ENCODE data around the gene RTP2. TPM values are rescaled to one million over a fixed set of nuclear protein-coding genes. Genes with fewer than 3 reads are reported as not detected.
A peak's percentile ranks its signal among the peaks of the same experiment; 100 is the strongest.
"Not testable (repeated sequence)": the region's sequence is repeated elsewhere in the genome, so short reads cannot be mapped to it uniquely, and the experiment has no call there.

Gene RTP2
- total RNA-seq, 1 experiment from 2014 or later = not detected

DNA sequence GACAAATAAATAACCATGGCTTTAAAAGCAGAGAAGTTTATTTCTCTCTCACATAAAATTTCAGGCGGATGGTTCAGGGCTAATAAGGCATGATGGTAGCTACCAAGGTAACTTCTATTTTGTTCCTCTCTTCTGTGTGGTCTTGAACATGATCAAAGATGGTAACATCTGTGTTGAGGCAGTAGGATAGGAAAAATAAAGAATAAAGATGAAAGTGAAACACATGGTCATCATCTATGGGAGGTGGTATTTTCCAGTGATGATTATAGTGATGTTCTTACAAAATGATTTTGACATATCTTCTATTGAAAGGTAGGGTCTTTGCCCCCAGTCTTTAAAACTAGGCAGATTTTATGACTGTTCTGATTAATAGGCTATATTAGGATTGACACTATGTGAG is 17.9 kb downstream of the RTP2 start:
- H3K79me2 ChIP-seq (ENCODE audit: low read length) = no peaks in the 10 kb centered on the region
- no peaks in the 10 kb centered on the region; the same call in 1 of the 2 replicates for H3K27me3 ChIP-seq (ENCODE audit: low read length)
- no peak overlapping the region for H2AFZ ChIP-seq (ENCODE audit: low read length)
- no peak overlapping the region for H3K4me2 ChIP-seq (ENCODE audit: low read depth, low read length, poor library complexity, severe bottlenecking)
- H4K20me1 ChIP-seq (ENCODE audit: insufficient read depth, low read depth, low read length) = no peaks in the 10 kb centered on the region
- no peak overlapping the region for H3K9ac ChIP-seq (ENCODE audit: low read length)
- no peaks in the 10 kb centered on the region for H3K36me3 ChIP-seq (ENCODE audit: insufficient read depth, low read length)
- no peak for DNase-seq
- H3K9me3 ChIP-seq (ENCODE audit: low read length) = no peaks in the 10 kb centered on the region
- H3K4me3 ChIP-seq (ENCODE audit: low read length) = no peak overlapping the region
- peaks cover under 1% of the 10 kb centered on the region for H3K4me1 ChIP-seq (ENCODE audit: low read length)
- H3K27ac ChIP-seq (ENCODE audit: low read length) = no peak overlapping the region
- no peaks in the 10 kb centered on the region for H3K9me2 ChIP-seq (replicated peaks; ENCODE audit: insufficient read depth, low read length)

DNA sequence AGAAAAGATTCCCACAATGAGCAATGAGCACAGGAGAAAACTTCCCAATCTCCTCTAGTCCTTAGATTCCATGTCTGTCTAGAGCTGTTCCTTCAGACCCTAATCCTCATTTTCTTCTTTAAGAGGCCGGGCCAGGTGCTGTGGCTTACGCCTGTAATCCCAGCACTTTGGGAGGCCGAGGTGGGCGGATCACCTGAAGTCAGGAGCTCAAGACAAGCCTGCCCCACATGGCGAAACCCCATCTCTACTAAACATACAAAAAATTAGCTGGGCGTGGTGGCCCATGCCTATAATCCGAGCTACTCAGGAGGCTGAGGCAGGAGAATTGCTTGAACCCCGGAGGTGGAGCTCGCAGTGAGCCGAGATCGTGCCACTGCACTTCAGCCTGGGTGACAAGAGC is 20.6 kb downstream of the RTP2 start:
- not testable (repeated sequence) for H3K4me2 ChIP-seq (ENCODE audit: low read depth, low read length, poor library complexity, severe bottlenecking); H3K4me1 ChIP-seq (ENCODE audit: low read length); H3K27ac ChIP-seq (ENCODE audit: low read length); H3K79me2 ChIP-seq (ENCODE audit: low read length); H4K20me1 ChIP-seq (ENCODE audit: insufficient read depth, low read depth, low read length); H3K9me2 ChIP-seq (replicated peaks; ENCODE audit: insufficient read depth, low read length); H2AFZ ChIP-seq (ENCODE audit: low read length); H3K9ac ChIP-seq (ENCODE audit: low read length); H3K4me3 ChIP-seq (ENCODE audit: low read length); H3K9me3 ChIP-seq (ENCODE audit: low read length); H3K27me3 ChIP-seq (ENCODE audit: low read length); DNase-seq; H3K36me3 ChIP-seq (ENCODE audit: insufficient read depth, low read length)

DNA sequence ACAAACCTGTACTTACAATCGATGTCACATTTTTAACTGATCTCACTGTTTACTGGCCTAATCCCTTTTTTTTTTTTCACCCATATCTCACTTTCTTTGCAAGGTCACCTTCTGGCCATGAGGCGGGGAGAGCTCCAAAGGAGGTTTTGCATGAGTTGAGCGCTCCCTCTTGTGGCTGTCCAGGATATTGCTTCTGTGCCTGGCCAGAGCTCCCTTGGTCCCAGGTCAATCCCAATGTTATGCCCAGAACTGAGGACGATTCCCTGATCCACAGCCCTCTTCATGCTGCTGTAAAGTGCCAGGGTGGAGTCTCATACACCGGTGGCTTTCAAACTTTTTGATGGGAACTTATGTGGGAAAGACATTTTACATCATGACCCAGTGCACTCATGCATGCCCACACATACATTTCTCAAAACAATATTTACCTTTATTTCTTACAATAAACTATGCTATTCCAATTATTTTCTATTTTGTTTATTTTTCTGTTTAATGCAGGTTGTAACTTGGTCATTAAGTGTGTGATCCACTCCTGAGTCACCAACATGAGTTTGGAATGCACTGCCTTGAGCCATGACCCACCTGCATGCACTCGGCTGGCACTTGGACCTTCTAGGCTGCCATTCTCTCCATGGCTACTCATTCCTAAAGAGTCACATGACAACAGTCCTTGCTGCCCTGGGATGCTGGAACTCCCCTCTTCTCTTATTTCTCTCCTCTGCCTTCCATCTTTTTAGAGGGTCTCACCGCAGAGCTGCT is 22.5 kb downstream of the RTP2 start:
- Histone ChIP-seq H3K4me2 (ENCODE audit: low read depth, low read length, poor library complexity, severe bottlenecking) (peak overlapping the region; percentile 20), H2AFZ (ENCODE audit: low read length) (no peak overlapping the region), H3K79me2 (ENCODE audit: low read length) (no peaks in the 10 kb centered on the region), H3K36me3 (ENCODE audit: insufficient read depth, low read length) (no peaks in the 10 kb centered on the region), H3K4me1 (ENCODE audit: low read length) (peaks cover 4% of the 10 kb centered on the region), H3K9me3 (ENCODE audit: low read length) (no peaks in the 10 kb centered on the region), H3K9ac (ENCODE audit: low read length) (no peak overlapping the region), H3K27me3 (ENCODE audit: low read length) (no peaks in the 10 kb centered on the region; the same call in 1 of the 2 replicates), H4K20me1 (ENCODE audit: insufficient read depth, low read depth, low read length) (no peaks in the 10 kb centered on the region), H3K4me3 (ENCODE audit: low read length) (no peak overlapping the region), H3K9me2 (replicated peaks; ENCODE audit: insufficient read depth, low read length) (no peaks in the 10 kb centered on the region), H3K27ac (ENCODE audit: low read length) (no peak overlapping the region)
- peak; percentile 92 for DNase-seq

DNA sequence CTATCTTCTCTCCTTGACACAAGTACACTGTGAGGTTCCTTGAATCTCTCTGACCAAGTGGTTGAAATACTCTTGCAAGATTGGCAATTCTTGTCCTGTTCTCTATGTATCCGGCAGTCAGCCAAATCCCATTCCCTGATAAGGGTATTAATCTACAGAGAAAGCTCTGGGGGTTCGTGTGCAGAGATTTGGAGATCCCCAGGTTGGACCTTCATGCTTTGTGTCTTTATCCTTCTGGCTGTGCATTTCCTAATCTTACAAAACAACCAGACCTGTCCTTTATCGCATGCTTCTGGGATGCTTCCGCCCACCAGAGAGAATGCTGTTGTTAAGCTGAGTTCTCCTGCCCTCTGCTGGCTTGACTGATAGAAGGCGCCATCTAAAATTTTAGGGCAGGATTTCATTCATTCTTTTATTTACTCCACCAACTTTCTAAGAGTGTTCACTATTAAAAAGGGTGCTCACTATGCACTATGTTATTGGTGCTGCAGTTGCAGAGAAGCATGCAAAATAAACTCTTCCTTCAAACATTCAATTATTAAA is 23.6 kb downstream of the RTP2 start:
- Histone ChIP-seq H3K9me2 (replicated peaks; ENCODE audit: insufficient read depth, low read length) (no peaks in the 10 kb centered on the region), H3K4me2 (ENCODE audit: low read depth, low read length, poor library complexity, severe bottlenecking) (no peak overlapping the region), H3K79me2 (ENCODE audit: low read length) (no peaks in the 10 kb centered on the region), H3K27ac (ENCODE audit: low read length) (no peak overlapping the region), H3K9me3 (ENCODE audit: low read length) (no peaks in the 10 kb centered on the region), H2AFZ (ENCODE audit: low read length) (no peak overlapping the region), H3K9ac (ENCODE audit: low read length) (no peak overlapping the region), H3K27me3 (ENCODE audit: low read length) (no peaks in the 10 kb centered on the region; the same call in 1 of the 2 replicates), H4K20me1 (ENCODE audit: insufficient read depth, low read depth, low read length) (no peaks in the 10 kb centered on the region), H3K36me3 (ENCODE audit: insufficient read depth, low read length) (no peaks in the 10 kb centered on the region), H3K4me1 (ENCODE audit: low read length) (peaks cover 11% of the 10 kb centered on the region), H3K4me3 (ENCODE audit: low read length) (no peak overlapping the region)
- DNase-seq = peak; percentile 87

DNA sequence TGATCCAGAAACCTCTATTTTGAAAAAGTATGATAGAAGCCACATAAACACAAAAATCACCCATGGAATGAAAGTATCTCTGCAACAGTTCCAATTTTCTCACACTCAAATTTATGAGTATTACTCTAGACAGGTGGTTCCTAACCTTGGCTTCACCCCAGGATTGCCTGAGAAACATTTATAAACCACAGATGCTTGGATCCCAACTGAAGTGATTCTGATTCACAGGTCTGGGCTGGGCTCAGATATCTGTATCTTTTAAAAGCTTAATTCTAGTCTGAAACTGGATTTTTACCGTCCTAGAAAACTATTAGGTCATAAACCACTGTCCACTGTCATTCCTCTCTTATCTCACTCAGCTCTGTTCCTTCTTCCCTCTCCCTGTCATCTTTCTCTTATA is 24.8 kb downstream of the RTP2 start:
- no peaks in the 10 kb centered on the region for H3K36me3 ChIP-seq (ENCODE audit: insufficient read depth, low read length)
- no peak for DNase-seq
- no peaks in the 10 kb centered on the region for H4K20me1 ChIP-seq (ENCODE audit: insufficient read depth, low read depth, low read length)
- H3K79me2 ChIP-seq (ENCODE audit: low read length) = no peaks in the 10 kb centered on the region
- H3K4me3 ChIP-seq (ENCODE audit: low read length) = no peak overlapping the region
- no peaks in the 10 kb centered on the region for H3K9me2 ChIP-seq (replicated peaks; ENCODE audit: insufficient read depth, low read length)
- H2AFZ ChIP-seq (ENCODE audit: low read length) = no peak overlapping the region
- no peaks in the 10 kb centered on the region; the same call in 1 of the 2 replicates for H3K27me3 ChIP-seq (ENCODE audit: low read length)
- H3K27ac ChIP-seq (ENCODE audit: low read length) = no peak overlapping the region
- H3K4me2 ChIP-seq (ENCODE audit: low read depth, low read length, poor library complexity, severe bottlenecking) = no peak overlapping the region
- H3K9me3 ChIP-seq (ENCODE audit: low read length) = no peaks in the 10 kb centered on the region
- peaks cover 15% of the 10 kb centered on the region for H3K4me1 ChIP-seq (ENCODE audit: low read length)
- no peak overlapping the region for H3K9ac ChIP-seq (ENCODE audit: low read length)

DNA sequence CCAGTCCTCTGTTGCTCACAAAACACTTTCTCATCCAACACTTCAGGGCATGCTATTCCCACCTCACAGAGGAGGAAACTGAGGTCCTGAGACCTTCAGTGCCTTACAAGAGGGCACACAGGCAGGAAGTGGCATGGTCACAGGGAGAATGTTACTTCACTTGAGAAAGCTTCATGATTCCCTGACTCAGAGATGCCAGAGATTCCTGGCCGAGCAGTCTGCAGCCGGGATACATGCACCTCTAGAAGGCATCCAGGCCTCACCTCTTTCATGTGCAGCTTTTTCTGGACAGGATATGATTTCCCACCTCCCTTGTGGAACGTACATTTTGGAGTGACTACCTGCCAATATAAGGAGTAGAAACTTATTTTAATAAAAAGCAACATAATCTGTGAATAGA is 29.3 kb downstream of the RTP2 start:
- H3K79me2 ChIP-seq (ENCODE audit: low read length) = no peaks in the 10 kb centered on the region

DNA sequence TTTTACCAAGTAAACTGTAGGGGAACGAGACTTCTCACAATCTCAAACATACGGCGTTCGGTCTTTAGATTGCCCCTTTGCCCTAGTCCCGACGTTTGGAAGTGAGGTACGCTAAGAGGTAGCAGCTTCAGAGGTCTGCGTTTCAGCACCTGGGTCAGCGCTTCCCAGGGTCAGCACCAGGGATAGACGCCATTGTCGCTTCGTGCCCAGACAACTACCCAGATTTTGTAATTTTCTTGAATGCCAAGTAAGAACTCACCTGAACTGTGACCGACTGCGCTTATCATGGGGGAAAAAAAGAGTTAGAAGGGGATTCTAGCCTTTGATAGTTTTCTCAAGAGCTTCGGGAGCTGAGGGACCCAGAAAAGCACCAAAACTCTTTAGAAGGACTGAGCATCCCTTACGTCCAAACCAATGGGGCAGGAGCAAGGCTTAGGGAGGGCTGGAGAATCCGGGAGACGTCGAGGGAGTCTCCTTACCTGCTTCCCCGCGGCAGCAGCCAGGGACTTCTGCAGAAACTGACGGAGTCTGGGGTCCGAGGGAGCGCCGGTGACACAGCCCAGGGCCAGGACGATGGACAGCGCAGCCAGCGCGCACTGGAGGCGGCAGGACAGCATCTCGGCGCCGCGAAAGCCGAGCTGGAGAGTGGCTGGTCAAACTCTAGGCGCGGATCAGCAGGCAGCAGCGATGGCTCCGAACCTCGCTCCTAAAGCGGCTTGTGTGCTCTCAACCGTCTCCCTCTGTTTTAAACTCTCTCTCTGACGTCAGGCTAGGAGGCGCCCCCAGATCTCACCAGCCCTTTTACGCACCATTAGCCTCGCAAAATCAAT is 32.5 kb downstream of the RTP2 start, which contains the start of gene SST:
SST (minus strand) TSS at position 720 of the 830 bp plus-strand sequence; CDS start at position 617, 103 bp downstream.
- no peaks in the 10 kb centered on the region for H3K27me3 ChIP-seq (ENCODE audit: low read length)
- no peak within 1 kb of the TSS for H3K9ac ChIP-seq (ENCODE audit: low read length)
- no peaks in the 10 kb centered on the region for H3K9me3 ChIP-seq (ENCODE audit: low read length)
- DNase-seq = peak; percentile 54
- H3K79me2 ChIP-seq (ENCODE audit: low read length) = no peaks in the 10 kb centered on the region
- no peak within 1 kb of the TSS for H3K4me3 ChIP-seq (ENCODE audit: low read length)
- no peaks in the 10 kb centered on the region for H3K36me3 ChIP-seq (ENCODE audit: insufficient read depth, low read length)
- no peaks in the 10 kb centered on the region for H4K20me1 ChIP-seq (ENCODE audit: insufficient read depth, low read depth, low read length)
- H3K4me2 ChIP-seq (ENCODE audit: low read depth, low read length, poor library complexity, severe bottlenecking) = no peak within 1 kb of the TSS
- H3K9me2 ChIP-seq (replicated peaks; ENCODE audit: insufficient read depth, low read length) = no peaks in the 10 kb centered on the region
- H3K27ac ChIP-seq (ENCODE audit: low read length) = no peak within 1 kb of the TSS
- H3K4me1 ChIP-seq (ENCODE audit: low read length) = peaks cover 11% of the 10 kb centered on the region
- H2AFZ ChIP-seq (ENCODE audit: low read length) = no peak within 1 kb of the TSS

More for the DNA sequence above, 29.3 kb downstream of the RTP2 start:
- DNase-seq = no peak
- Histone ChIP-seq H4K20me1 (ENCODE audit: insufficient read depth, low read depth, low read length) (no peaks in the 10 kb centered on the region), H3K4me3 (ENCODE audit: low read length) (no peak overlapping the region), H2AFZ (ENCODE audit: low read length) (no peak overlapping the region), H3K36me3 (ENCODE audit: insufficient read depth, low read length) (no peaks in the 10 kb centered on the region), H3K4me2 (ENCODE audit: low read depth, low read length, poor library complexity, severe bottlenecking) (no peak overlapping the region), H3K9me2 (replicated peaks; ENCODE audit: insufficient read depth, low read length) (no peaks in the 10 kb centered on the region), H3K4me1 (ENCODE audit: low read length) (peaks cover 11% of the 10 kb centered on the region), H3K9ac (ENCODE audit: low read length) (no peak overlapping the region), H3K27me3 (ENCODE audit: low read length) (no peaks in the 10 kb centered on the region), H3K9me3 (ENCODE audit: low read length) (no peaks in the 10 kb centered on the region), H3K27ac (ENCODE audit: low read length) (no peak overlapping the region)

DNA sequence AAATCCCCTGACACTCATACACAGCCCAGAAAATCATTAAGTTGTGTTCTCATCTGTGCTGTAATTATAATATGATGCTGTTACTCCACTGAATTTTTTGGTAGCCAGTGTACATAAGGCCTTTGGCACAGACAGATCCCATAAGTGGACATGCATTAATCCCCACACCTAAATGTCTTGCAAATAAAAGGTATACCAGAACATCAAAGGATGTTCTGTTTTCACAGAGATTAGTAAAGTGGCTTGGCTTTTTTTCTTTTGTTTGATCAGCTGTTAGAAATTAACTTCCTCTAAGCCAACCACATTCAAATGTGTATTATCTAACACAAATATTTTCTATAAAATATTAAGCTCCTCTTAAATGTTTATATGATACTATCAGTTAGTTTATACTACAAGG is 34.8 kb downstream of the RTP2 start:
- no peaks in the 10 kb centered on the region for H3K9me2 ChIP-seq (replicated peaks; ENCODE audit: insufficient read depth, low read length)
- H4K20me1 ChIP-seq (ENCODE audit: insufficient read depth, low read depth, low read length) = no peaks in the 10 kb centered on the region
- no peaks in the 10 kb centered on the region for H3K36me3 ChIP-seq (ENCODE audit: insufficient read depth, low read length)
- H3K79me2 ChIP-seq (ENCODE audit: low read length) = no peaks in the 10 kb centered on the region
- H3K4me2 ChIP-seq (ENCODE audit: low read depth, low read length, poor library complexity, severe bottlenecking) = no peak overlapping the region
- H3K9me3 ChIP-seq (ENCODE audit: low read length) = no peaks in the 10 kb centered on the region
- no peak for DNase-seq
- H3K4me3 ChIP-seq (ENCODE audit: low read length) = no peak overlapping the region
- peaks cover 7% of the 10 kb centered on the region for H3K4me1 ChIP-seq (ENCODE audit: low read length)
- no peak overlapping the region for H3K9ac ChIP-seq (ENCODE audit: low read length)
- H3K27ac ChIP-seq (ENCODE audit: low read length) = no peak overlapping the region
- H3K27me3 ChIP-seq (ENCODE audit: low read length) = no peaks in the 10 kb centered on the region
- no peak overlapping the region for H2AFZ ChIP-seq (ENCODE audit: low read length)

All from Karpas-422 (cell line).